ENCODE results near the gene ZSCAN9.
A peak's percentile ranks its signal among the peaks of the same experiment; 100 is the strongest.

ZSCAN9 gene

DNA sequence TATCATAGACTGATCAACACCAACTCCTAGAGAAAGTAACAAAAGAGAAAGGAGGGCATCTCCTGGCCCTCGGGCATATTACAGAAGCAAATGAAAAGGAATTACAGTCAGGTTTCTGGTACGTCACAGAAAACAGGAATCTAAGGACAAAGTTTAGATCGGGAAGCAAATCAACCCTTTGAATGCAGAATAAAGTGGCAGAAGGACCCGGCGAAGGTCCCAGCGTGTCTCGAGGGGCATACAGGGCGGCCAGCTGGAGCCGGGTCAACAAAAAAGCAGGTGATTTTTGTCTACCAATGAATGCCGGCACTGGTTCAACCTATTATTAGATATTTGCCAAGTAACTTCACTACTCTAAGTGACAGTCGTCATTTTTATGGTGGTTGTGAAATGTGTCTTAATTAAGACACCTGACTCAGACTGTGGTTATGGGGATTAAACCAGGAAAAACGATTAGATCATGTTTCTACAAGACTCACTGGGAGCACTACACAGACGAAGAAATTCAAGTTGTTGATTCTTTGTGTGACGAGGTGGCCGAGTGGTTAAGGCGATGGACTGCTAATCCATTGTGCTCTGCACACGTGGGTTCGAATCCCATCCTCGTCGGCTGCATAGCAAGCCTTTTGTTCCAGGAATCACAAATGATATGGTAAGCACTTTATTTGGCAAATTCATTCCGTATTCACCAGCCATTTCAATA lies 12.4 kb upstream of the ZSCAN9 start:
- peak overlapping the region; percentile 77 for H3K4me3 ChIP-seq (ENCODE audit: low read length)
- TF ChIP-seq ZNF274 (IDR thresholded peaks at IDR 0.05; ENCODE audit: low read depth, low read length): no peak

GRCh38 chr6:28213213-28213523 lies 11.9 kb upstream of the ZSCAN9 start:
- peak overlapping the region; percentile 77 for H3K4me3 ChIP-seq (ENCODE audit: low read length)
- no peak for TF ChIP-seq ZNF274 (IDR thresholded peaks at IDR 0.05; ENCODE audit: low read depth, low read length)

DNA sequence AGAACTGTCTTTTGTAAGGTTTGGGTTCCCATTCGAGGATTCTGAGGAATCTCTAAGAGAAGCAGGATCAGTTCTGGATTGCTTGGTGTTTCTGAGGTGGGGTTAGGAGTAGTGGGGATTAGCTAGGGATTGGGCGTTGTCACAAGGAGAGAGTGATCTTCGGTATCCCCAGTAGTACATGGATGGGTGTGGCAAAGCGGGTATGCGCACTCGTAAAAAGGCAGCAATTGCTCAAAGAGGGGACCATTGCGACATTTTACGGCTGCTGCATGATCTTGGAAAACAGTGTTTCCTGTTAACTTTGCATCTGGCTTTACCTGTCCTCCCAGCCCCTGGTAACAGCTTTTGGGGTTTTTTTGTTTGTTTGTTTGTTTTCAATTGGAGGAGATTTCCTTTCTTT lies 9.7 kb upstream of the ZSCAN9 start:
- H3K4me3 ChIP-seq (ENCODE audit: low read length): no peak overlapping the region; the same call in 1 of the 2 replicates
- TF ChIP-seq ZNF274 (IDR thresholded peaks at IDR 0.05; ENCODE audit: low read depth, low read length): no peak

- no peak for TF ChIP-seq ZNF274 (IDR thresholded peaks at IDR 0.05; ENCODE audit: low read depth, low read length)
- peak overlapping the region; percentile 69; the same call in 1 of the 2 replicates for H3K4me3 ChIP-seq (ENCODE audit: low read length)
Measured at GRCh38 chr6:28217890-28218289, 7.2 kb upstream of the ZSCAN9 start.

- H3K4me3 ChIP-seq (ENCODE audit: low read length): peak overlapping the region; percentile 69
- no peak for TF ChIP-seq ZNF274 (IDR thresholded peaks at IDR 0.05; ENCODE audit: low read depth, low read length)
Measured at GRCh38 chr6:28218312-28219248, 6.5 kb upstream of the ZSCAN9 start.

GRCh38 chr6:28220257-28221133 lies 4.6 kb upstream of the ZSCAN9 start:
- H3K4me3 ChIP-seq (ENCODE audit: low read length): no peak overlapping the region
- no peak for TF ChIP-seq ZNF274 (IDR thresholded peaks at IDR 0.05; ENCODE audit: low read depth, low read length)

GRCh38 chr6:28224131-28225055 lies 682 bp upstream of the ZSCAN9 start:
- peak overlapping the region; percentile 97 for H3K4me3 ChIP-seq (ENCODE audit: low read length)
- TF ChIP-seq ZNF274 (IDR thresholded peaks at IDR 0.05; ENCODE audit: low read depth, low read length): no peak

DNA sequence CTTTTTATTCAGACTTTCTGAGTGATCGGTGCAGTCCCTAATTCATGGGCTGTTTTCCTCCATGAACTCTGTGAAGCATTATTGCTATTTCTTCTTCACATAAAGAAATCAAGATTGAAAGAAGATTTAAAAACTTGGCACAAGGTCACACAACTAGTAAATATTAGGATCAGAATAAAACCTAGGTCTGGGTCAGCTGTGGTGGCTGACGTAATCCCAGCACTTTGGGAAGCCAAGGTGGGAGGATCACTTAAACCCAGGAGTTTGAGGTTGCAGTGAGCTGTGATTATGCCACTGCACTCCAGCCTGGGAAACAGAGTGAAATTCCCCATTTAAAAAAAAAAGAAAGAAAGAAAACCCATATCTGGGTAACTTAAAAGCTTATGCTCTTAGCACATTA lies 1.4 kb downstream of the ZSCAN9 start:
- no peak for TF ChIP-seq ZNF274 (IDR thresholded peaks at IDR 0.05; ENCODE audit: low read depth, low read length)
- H3K4me3 ChIP-seq (ENCODE audit: low read length): no peak overlapping the region

DNA sequence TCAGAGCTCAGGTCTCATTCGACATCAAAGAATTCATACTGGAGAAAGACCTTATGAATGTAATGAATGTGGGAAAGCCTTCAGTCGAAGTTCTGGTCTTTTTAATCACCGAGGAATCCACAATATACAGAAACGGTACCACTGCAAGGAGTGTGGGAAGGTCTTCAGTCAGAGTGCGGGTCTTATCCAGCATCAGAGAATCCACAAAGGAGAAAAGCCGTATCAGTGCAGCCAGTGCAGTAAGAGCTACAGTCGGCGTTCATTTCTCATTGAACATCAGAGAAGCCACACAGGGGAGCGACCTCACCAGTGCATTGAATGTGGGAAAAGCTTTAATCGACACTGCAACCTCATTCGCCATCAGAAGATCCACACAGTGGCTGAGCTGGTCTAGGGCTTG lies 7.7 kb downstream of the ZSCAN9 start:
- no peak overlapping the region for H3K4me3 ChIP-seq (ENCODE audit: low read length)
- no peak for TF ChIP-seq ZNF274 (IDR thresholded peaks at IDR 0.05; ENCODE audit: low read depth, low read length)

DNA sequence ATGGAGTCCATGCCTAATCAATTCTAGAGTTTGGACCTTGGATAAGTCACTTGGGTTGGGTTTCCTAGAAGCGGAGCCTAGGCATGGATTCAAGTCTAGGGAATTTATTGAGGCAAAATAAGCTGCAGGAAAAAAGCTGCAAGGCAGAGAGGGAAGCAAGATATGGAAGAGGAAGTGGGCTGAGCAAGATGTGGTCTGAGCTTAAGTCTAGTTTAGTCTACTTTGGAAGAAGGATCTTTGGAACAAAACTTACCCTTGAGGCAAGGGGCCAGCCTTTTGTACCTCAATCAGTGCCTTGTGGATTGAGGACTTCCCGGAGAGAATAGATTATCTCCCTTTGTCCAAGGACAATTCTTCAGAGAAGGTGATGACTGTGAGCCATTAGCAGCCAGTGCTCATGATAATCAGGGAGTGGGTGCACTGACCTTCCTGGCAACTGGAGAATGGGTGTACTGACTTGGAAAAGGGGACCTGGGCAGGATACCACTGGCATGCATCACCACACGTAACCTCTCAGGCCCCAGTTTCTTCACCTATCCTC lies 10.9 kb downstream of the ZSCAN9 start:
- TF ChIP-seq ZNF274 (IDR thresholded peaks at IDR 0.05; ENCODE audit: low read depth, low read length): no peak
- no peak overlapping the region for H3K4me3 ChIP-seq (ENCODE audit: low read length)

GRCh38 chr6:28239636-28240035 lies 14.6 kb downstream of the ZSCAN9 start:
- H3K4me3 ChIP-seq (ENCODE audit: low read length): no peak overlapping the region; the same call in 1 of the 2 replicates
- TF ChIP-seq ZNF274 (IDR thresholded peaks at IDR 0.05; ENCODE audit: low read depth, low read length): no peak

- H3K4me3 ChIP-seq (ENCODE audit: low read length): no peak overlapping the region
- no peak for TF ChIP-seq ZNF274 (IDR thresholded peaks at IDR 0.05; ENCODE audit: low read depth, low read length)
Measured at GRCh38 chr6:28240471-28240870, 15.4 kb downstream of the ZSCAN9 start.

- H3K4me3 ChIP-seq (ENCODE audit: low read length): no peak overlapping the region
- TF ChIP-seq ZNF274 (IDR thresholded peaks at IDR 0.05; ENCODE audit: low read depth, low read length): no peak
Measured at GRCh38 chr6:28243946-28244345, 18.9 kb downstream of the ZSCAN9 start.

All from GM08714 (cell line).